WTC11 (cell line): ENCODE results near the gene LIN7B. TPM values are rescaled to one million over a fixed set of nuclear protein-coding genes. Genes with fewer than 3 reads are reported as not detected.

Experiments used
- ATAC-seq: fragments of 200-7000 bp; cut with Tn5 transposase; 2 replicates; pipeline ENCODE4 v1.10.0; 2021; ENCODE audit warnings: mild to moderate bottlenecking, moderate library complexity
- CTCF ChIA-PET: fragments of 300-600 bp; sonication (Branson Sonifier 250); formaldehyde crosslinking; loops from one replicate; lab custom pipeline; 2021; ENCODE audit warnings: antibody characterized with exemption; lab: Charles Lee
- POLR2A ChIA-PET: fragments of 350-600 bp; sonication (Branson Sonifier 250); formaldehyde crosslinking; loops from one replicate; lab custom pipeline; 2021; ENCODE audit warnings: antibody characterized with exemption; lab: Charles Lee
- DNase-seq: peaks from one replicate; pipeline ENCODE4 v3.0.0; 2021; ENCODE audit warnings: low spot score
- H3K27ac Mint-ChIP-seq: 2 replicates; pipeline ENCODE4 v1.8.0; 2021; ENCODE audit warnings: mixed read lengths
- H3K27me3 Mint-ChIP-seq: 2 replicates; pipeline ENCODE4 v1.8.0; 2021; ENCODE audit warnings: low read depth, mild to moderate bottlenecking, moderate library complexity, mixed read lengths
- H3K36me3 Mint-ChIP-seq: 2 replicates; pipeline ENCODE4 v1.8.0; 2021; ENCODE audit warnings: mixed read lengths
- H3K4me1 Mint-ChIP-seq: 2 replicates; pipeline ENCODE4 v1.8.0; 2022; ENCODE audit warnings: mixed read lengths
- H3K4me3 Mint-ChIP-seq: 2 replicates; pipeline ENCODE4 v1.8.0; 2021; ENCODE audit warnings: mild to moderate bottlenecking, moderate library complexity, mixed read lengths
- H3K9me3 Mint-ChIP-seq: 2 replicates; pipeline ENCODE4 v1.8.0; 2021; ENCODE audit warnings: mixed read lengths
- CBFB ChIP-seq: sonication (generic); formaldehyde crosslinking; IDR thresholded peaks from 2 replicates; pipeline ENCODE4 v1.8.1; 2022; ENCODE audit warnings: mild to moderate bottlenecking, low read depth, missing genetic modification reagents
- CTCF ChIP-seq: fragments of 200-600 bp; IDR thresholded peaks from 2 replicates; pipeline ENCODE4 v1.8.0; 2022; ENCODE audit warnings: antibody characterized with exemption
- ETV6 ChIP-seq: sonication (generic); formaldehyde crosslinking; IDR thresholded peaks from 2 replicates; pipeline ENCODE4 v1.8.1; 2022; ENCODE audit warnings: mild to moderate bottlenecking, missing genetic modification reagents
- FOXK1 ChIP-seq: sonication (generic); formaldehyde crosslinking; IDR thresholded peaks from 2 replicates; pipeline ENCODE4 v1.8.0; 2022; ENCODE audit warnings: mild to moderate bottlenecking, moderate library complexity, missing genetic modification reagents
- GRHL2 ChIP-seq: fragments of 250-450 bp; sonication (Bioruptor Pico); IDR thresholded peaks from 2 replicates; pipeline ENCODE4 v1.8.0; 2022; ENCODE audit warnings: mild to moderate bottlenecking, moderate library complexity; ENCODE audit not compliant: insufficient replicate concordance, severe bottlenecking
- KAT7 ChIP-seq: sonication (generic); formaldehyde crosslinking; IDR thresholded peaks from 2 replicates; pipeline ENCODE4 v1.8.1; 2023; ENCODE audit warnings: missing genetic modification reagents, mild to moderate bottlenecking, borderline replicate concordance
- NR2C2 ChIP-seq: sonication (generic); formaldehyde crosslinking; IDR thresholded peaks from 2 replicates; pipeline ENCODE4 v1.8.0; 2022; ENCODE audit warnings: mild to moderate bottlenecking, missing genetic modification reagents
- PRDM15 ChIP-seq: sonication (generic); formaldehyde crosslinking; IDR thresholded peaks from 2 replicates; pipeline ENCODE4 v1.8.0; 2022; ENCODE audit warnings: missing genetic modification reagents
- SMAD4 ChIP-seq: sonication (generic); formaldehyde crosslinking; IDR thresholded peaks from 2 replicates; pipeline ENCODE4 v1.8.0; 2022; ENCODE audit warnings: mild to moderate bottlenecking, missing genetic modification reagents
- SOX15 ChIP-seq: fragments of 250-450 bp; sonication (Bioruptor Pico); IDR thresholded peaks from 2 replicates; pipeline ENCODE4 v1.9.0; 2021; ENCODE audit warnings: mild to moderate bottlenecking
- TCF7 ChIP-seq: sonication (generic); formaldehyde crosslinking; IDR thresholded peaks from 2 replicates; pipeline ENCODE4 v1.8.0; 2022; ENCODE audit warnings: mild to moderate bottlenecking, low read depth, missing genetic modification reagents, moderate library complexity
- TEAD1 ChIP-seq: sonication (generic); formaldehyde crosslinking; IDR thresholded peaks from 2 replicates; pipeline ENCODE4 v1.8.0; 2022; ENCODE audit warnings: mild to moderate bottlenecking, missing genetic modification reagents
- ZNF121 ChIP-seq: sonication (generic); formaldehyde crosslinking; IDR thresholded peaks from 2 replicates; pipeline ENCODE4 v1.8.0; 2023; ENCODE audit warnings: missing genetic modification reagents
- ZNF416 ChIP-seq: fragments of 250-450 bp; sonication (Bioruptor Pico); IDR thresholded peaks from 2 replicates; pipeline ENCODE4 v1.9.0; 2021; ENCODE audit warnings: mild to moderate bottlenecking, inconsistent platforms
- total RNA-seq: library from RNA; stranded (reverse); gene quantifications from 3 replicates; pipeline ENCODE4 v1.2.3, GENCODE V29; 2021
- TF ChIP-seq, protein P1 (sequence below): sonication (generic); formaldehyde crosslinking; IDR thresholded peaks from 2 replicates; pipeline ENCODE4 v1.8.0; 2022; ENCODE audit warnings: mild to moderate bottlenecking, missing genetic modification reagents
- TF ChIP-seq, protein P2 (sequence below): fragments of 250-450 bp; sonication (Bioruptor Pico); IDR thresholded peaks from 2 replicates; pipeline ENCODE4 v1.9.0; 2021; ENCODE audit warnings: mild to moderate bottlenecking
- TF ChIP-seq, protein P3 (sequence below): sonication (generic); formaldehyde crosslinking; IDR thresholded peaks from 2 replicates; pipeline ENCODE4 v1.8.1; 2023; ENCODE audit warnings: mild to moderate bottlenecking, missing genetic modification reagents, moderate library complexity
- TF ChIP-seq, protein P4 (sequence below): sonication (generic); formaldehyde crosslinking; IDR thresholded peaks from 2 replicates; pipeline ENCODE4 v1.8.1; 2023; ENCODE audit warnings: mild to moderate bottlenecking, missing genetic modification reagents, moderate library complexity
- TF ChIP-seq, protein P5 (sequence below): sonication (generic); formaldehyde crosslinking; IDR thresholded peaks from 2 replicates; pipeline ENCODE4 v1.8.0; 2023; ENCODE audit warnings: missing genetic modification reagents
- TF ChIP-seq, protein P6 (sequence below): sonication (generic); formaldehyde crosslinking; IDR thresholded peaks from 2 replicates; pipeline ENCODE4 v1.8.1; 2023; ENCODE audit warnings: mild to moderate bottlenecking, moderate library complexity, missing genetic modification reagents
- TF ChIP-seq, protein P7 (sequence below): fragments of 250-450 bp; sonication (Bioruptor Pico); IDR thresholded peaks from 2 replicates; pipeline ENCODE4 v2.1.2; 2022; ENCODE audit warnings: mild to moderate bottlenecking, moderate library complexity

The LIN7B gene
- total RNA-seq, 1 experiment from 2014 or later: 5.1 TPM

GRCh38 chr19:49152119-49152550, 38.0 kb downstream of the LIN7B start (continued):
- TF ChIP-seq KAT7 (CRISPR knock-in tag) (no peak), SOX15 (CRISPR knock-in tag) (no peak), TCF7 (no peak), NR2C2 (CRISPR knock-in tag) (no peak), TEAD1 (CRISPR knock-in tag) (no peak)
- TF ChIP-seq, protein P1, sequence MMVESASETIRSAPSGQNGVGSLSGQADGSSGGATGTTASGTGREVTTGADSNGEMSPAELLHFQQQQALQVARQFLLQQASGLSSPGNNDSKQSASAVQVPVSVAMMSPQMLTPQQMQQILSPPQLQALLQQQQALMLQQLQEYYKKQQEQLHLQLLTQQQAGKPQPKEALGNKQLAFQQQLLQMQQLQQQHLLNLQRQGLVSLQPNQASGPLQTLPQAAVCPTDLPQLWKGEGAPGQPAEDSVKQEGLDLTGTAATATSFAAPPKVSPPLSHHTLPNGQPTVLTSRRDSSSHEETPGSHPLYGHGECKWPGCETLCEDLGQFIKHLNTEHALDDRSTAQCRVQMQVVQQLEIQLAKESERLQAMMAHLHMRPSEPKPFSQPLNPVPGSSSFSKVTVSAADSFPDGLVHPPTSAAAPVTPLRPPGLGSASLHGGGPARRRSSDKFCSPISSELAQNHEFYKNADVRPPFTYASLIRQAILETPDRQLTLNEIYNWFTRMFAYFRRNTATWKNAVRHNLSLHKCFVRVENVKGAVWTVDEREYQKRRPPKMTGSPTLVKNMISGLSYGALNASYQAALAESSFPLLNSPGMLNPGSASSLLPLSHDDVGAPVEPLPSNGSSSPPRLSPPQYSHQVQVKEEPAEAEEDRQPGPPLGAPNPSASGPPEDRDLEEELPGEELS (CRISPR knock-in tag): no peak
- TF ChIP-seq, protein P2, sequence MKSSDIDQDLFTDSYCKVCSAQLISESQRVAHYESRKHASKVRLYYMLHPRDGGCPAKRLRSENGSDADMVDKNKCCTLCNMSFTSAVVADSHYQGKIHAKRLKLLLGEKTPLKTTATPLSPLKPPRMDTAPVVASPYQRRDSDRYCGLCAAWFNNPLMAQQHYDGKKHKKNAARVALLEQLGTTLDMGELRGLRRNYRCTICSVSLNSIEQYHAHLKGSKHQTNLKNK (CRISPR knock-in tag): no peak
- TF ChIP-seq, protein P3, sequence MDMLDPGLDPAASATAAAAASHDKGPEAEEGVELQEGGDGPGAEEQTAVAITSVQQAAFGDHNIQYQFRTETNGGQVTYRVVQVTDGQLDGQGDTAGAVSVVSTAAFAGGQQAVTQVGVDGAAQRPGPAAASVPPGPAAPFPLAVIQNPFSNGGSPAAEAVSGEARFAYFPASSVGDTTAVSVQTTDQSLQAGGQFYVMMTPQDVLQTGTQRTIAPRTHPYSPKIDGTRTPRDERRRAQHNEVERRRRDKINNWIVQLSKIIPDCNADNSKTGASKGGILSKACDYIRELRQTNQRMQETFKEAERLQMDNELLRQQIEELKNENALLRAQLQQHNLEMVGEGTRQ: no peak

GRCh38 chr19:49153167-49153809, 39.1 kb downstream of the LIN7B start:
- peaks cover 14% of the 10 kb centered on the region for H3K9me3 Mint-ChIP-seq
- peaks cover 30% of the 10 kb centered on the region for H3K4me1 Mint-ChIP-seq
- POLR2A ChIA-PET: no interaction called here
- DNase-seq: no peak
- H3K27me3 Mint-ChIP-seq: peaks cover 64% of the 10 kb centered on the region
- CTCF ChIA-PET: interaction anchor here (5.0 to 7.9 kb wide), 2 partner anchors 43 to 56 kb away, joined by 31 to 98 read pairs; no protein-coding TSS in a partner anchor
- TF ChIP-seq, protein P3: no peak
- no peak for TF ChIP-seq CBFB (CRISPR knock-in tag)
- TF ChIP-seq KAT7 (CRISPR knock-in tag): no peak
- TF ChIP-seq, protein P4, sequence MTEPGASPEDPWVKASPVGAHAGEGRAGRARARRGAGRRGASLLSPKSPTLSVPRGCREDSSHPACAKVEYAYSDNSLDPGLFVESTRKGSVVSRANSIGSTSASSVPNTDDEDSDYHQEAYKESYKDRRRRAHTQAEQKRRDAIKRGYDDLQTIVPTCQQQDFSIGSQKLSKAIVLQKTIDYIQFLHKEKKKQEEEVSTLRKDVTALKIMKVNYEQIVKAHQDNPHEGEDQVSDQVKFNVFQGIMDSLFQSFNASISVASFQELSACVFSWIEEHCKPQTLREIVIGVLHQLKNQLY: no peak
- TF ChIP-seq, protein P5, sequence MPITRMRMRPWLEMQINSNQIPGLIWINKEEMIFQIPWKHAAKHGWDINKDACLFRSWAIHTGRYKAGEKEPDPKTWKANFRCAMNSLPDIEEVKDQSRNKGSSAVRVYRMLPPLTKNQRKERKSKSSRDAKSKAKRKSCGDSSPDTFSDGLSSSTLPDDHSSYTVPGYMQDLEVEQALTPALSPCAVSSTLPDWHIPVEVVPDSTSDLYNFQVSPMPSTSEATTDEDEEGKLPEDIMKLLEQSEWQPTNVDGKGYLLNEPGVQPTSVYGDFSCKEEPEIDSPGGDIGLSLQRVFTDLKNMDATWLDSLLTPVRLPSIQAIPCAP: no peak
- TF ChIP-seq SMAD4 (CRISPR knock-in tag): no peak
- TF ChIP-seq ZNF121 (CRISPR knock-in tag): no peak
- TF ChIP-seq CTCF: no peak
- TF ChIP-seq NR2C2 (CRISPR knock-in tag): no peak
- TF ChIP-seq, protein P6, sequence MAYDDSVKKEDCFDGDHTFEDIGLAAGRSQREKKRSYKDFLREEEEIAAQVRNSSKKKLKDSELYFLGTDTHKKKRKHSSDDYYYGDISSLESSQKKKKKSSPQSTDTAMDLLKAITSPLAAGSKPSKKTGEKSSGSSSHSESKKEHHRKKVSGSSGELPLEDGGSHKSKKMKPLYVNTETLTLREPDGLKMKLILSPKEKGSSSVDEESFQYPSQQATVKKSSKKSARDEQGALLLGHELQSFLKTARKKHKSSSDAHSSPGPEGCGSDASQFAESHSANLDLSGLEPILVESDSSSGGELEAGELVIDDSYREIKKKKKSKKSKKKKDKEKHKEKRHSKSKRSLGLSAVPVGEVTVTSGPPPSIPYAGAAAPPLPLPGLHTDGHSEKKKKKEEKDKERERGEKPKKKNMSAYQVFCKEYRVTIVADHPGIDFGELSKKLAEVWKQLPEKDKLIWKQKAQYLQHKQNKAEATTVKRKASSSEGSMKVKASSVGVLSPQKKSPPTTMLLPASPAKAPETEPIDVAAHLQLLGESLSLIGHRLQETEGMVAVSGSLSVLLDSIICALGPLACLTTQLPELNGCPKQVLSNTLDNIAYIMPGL (CRISPR knock-in tag): no peak
- no peak for TF ChIP-seq ZNF416 (CRISPR knock-in tag)
- TF ChIP-seq, protein P7, sequence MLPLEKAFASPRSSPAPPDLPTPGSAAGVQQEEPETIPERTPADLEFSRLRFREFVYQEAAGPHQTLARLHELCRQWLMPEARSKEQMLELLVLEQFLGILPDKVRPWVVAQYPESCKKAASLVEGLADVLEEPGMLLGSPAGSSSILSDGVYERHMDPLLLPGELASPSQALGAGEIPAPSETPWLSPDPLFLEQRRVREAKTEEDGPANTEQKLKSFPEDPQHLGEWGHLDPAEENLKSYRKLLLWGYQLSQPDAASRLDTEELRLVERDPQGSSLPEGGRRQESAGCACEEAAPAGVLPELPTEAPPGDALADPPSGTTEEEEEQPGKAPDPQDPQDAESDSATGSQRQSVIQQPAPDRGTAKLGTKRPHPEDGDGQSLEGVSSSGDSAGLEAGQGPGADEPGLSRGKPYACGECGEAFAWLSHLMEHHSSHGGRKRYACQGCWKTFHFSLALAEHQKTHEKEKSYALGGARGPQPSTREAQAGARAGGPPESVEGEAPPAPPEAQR: no peak
- no peak for TF ChIP-seq GRHL2 (CRISPR knock-in tag)
- TF ChIP-seq FOXK1 (CRISPR knock-in tag): no peak
- TF ChIP-seq PRDM15 (CRISPR knock-in tag): no peak
- no peak for TF ChIP-seq ETV6 (CRISPR knock-in tag)
- no peak overlapping the region for H3K4me3 Mint-ChIP-seq
- H3K36me3 Mint-ChIP-seq: peaks cover 9% of the 10 kb centered on the region; the same call in 1 of the 2 replicates
- ATAC-seq: no peak
- H3K27ac Mint-ChIP-seq: no peak overlapping the region
